Heart left ventricle (tissue), 16 donors: Measurements from ENCODE around the gene RBM14. TPM values are rescaled to one million over a fixed set of nuclear protein-coding genes. Genes with fewer than 3 reads are reported as not detected.

Source experiments
- ATAC-seq, 4 donors: fragments of 200-7000 bp; cut with Tn5 transposase; one replicate each; pipeline ENCODE4 v1.9.1; 2020 to 2022; ENCODE audit warnings: moderate library complexity in 4 of 4, mild to moderate bottlenecking in 3 of 4, moderate number of reproducible peaks in 1 of 4
- DNase-seq, 5 donors: peaks; one replicate each; pipeline ENCODE4 v3.0.0-alpha.2; 2020
- H3K27ac ChIP-seq, 12 donors: fragments of 200-600 bp; sonication (generic) in 4 of 12; one replicate each; pipeline versions ENCODE4 v1.5.0 to v1.8.0; 2016 to 2022; ENCODE audit warnings: mild to moderate bottlenecking in 2 of 12
- H3K27me3 ChIP-seq, 9 donors: fragments of 200-600 bp; sonication (generic) in 2 of 9; one replicate each; pipeline versions ENCODE4 v1.5.1 to v1.8.0; 2016 to 2022; ENCODE audit warnings: mild to moderate bottlenecking in 3 of 9
- H3K36me3 ChIP-seq, 9 donors: fragments of 200-600 bp; sonication (generic) in 2 of 9; one replicate each; pipeline versions ENCODE4 v1.5.0 to v1.8.0; 2018 to 2022; ENCODE audit warnings: mild to moderate bottlenecking in 2 of 9
- H3K4me1 ChIP-seq, 12 donors: fragments of 200-600 bp; sonication (generic) in 4 of 12; one replicate each; pipeline versions ENCODE4 v1.5.0 to v1.8.0; 2016 to 2022; ENCODE audit warnings: mild to moderate bottlenecking in 3 of 12
- H3K4me3 ChIP-seq, 12 donors: fragments of 200-600 bp; sonication (generic) in 4 of 12; one replicate each; pipeline versions ENCODE4 v1.5.0 to v1.8.0; 2017 to 2022; ENCODE audit warnings: mild to moderate bottlenecking in 9 of 12, moderate library complexity in 4 of 12
- H3K9me3 ChIP-seq, 12 donors: fragments of 200-600 bp; sonication (generic) in 4 of 12; one replicate each; pipeline versions ENCODE4 v1.5.0 to v1.8.0; 2016 to 2022; ENCODE audit warnings: mild to moderate bottlenecking in 1 of 12
- CTCF ChIP-seq, 12 donors: fragments of 200-600 bp; sonication (generic) in 4 of 12; IDR thresholded peaks; one replicate each; pipeline versions ENCODE4 v1.5.0 to v1.8.0; 2018 to 2022; ENCODE audit warnings: antibody characterized with exemption in 12 of 12, mild to moderate bottlenecking in 5 of 12
- POLR2A ChIP-seq, 2 donors: fragments of 450-650 bp; IDR thresholded peaks; one replicate each; pipeline ENCODE4 v1.6.1; 2017; ENCODE audit warnings: antibody characterized with exemption in 2 of 2, mild to moderate bottlenecking in 2 of 2, moderate library complexity in 2 of 2
- whole genome bisulfite sequencing, 4 donors: extraction: QIAGEN DNeasy Blood & Tissue Kit in 2 of 4; methylation state at CpG; one replicate each; pipeline versions ENCODE4 v1.1.5 to v1.1.7; 2013 to 2018; 5-methylcytosine and 5-hydroxymethylcytosine counted together
- intact Hi-C, 10 donors: fragments of 100-400 bp; cut with DNase I; formaldehyde crosslinking; loops; one replicate each; pipeline versions ENCODE4 v1.11.1 to v1.14.2; 2022
- polyA plus RNA-seq, 2 donors: library from polyadenylated mRNA; stranded (reverse); fragments of 200-250 nt; gene quantifications; one replicate each; pipeline ENCODE4 v1.2.3, GENCODE V29; 2013
- total RNA-seq, 9 donors: library from RNA; depleted of rRNA in 2 of 9; stranded (reverse); fragments of >200 nt in 2 of 9; fragmentation: NEBNext Ultra II Directional in 3 of 9; extraction: Animal tissue kit (Norgen Biotek cat#: 25700) in 3 of 9; gene quantifications; one replicate each; pipeline versions ENCODE4 v1.1.0 to v1.2.4, GENCODE V29; 2016 to 2023
- donor health status: ischemic (EF 13 %, LVEDD 7.1; RV severe dilation, severe dysfunction).
- donor health status: healthy with polysubstance abuse.
- donor health status: DM: no; HTN: yes; CAD: no.
- donor health status: DM: no; HTN: no; CAD: no.
- donor health status: ischemic (EF 25% LVEDD 6.9; RV normal size, moderate dysfunction).
- donor health status: ischemic (EF 25% LVEDD 5.7; RV mildly dilated, moderate dysfunction).
- donor health status: healthy.
- donor health status: DM: yes; HTN: yes; CAD: no.
- donor health status: ischemic (EF 35%, LVEDD 5.7; RV mildly dilated, moderate dysfunction).
- donor health status: nonischemic (EF 11% LVEDD 7.7; RV severe dilation, severe dysfunction).
- donor health status: DM: yes; HTN: yes; CAD: no.
- donor health status: PGD.
- donor health status: ischemic (EF 29% LVEDD 5.4; RV normal size, mild dysfunction).
- donor health status: nonischemic (EF 23%, LVEDD 6.1; RV moderate dilation, normal function).

RBM14 gene
- total and polyA plus RNA-seq, 11 donors = 17.4 to 40.0 (median 30.6) TPM

- intact Hi-C loops = no loop called here
- no peak overlapping the region for H3K4me3 ChIP-seq
- H3K36me3 ChIP-seq = peaks cover 0 to 87% (median 72%) of the 10 kb centered on the region in 9 donors
- 85 to 89% (median 87%) methylated on average over 11 of the region's 11 CpGs for WGBS, 4 donors
- no peak for ATAC-seq
- peaks cover 0 to 11% (median 0%) of the 10 kb centered on the region in 12 donors for H3K4me1 ChIP-seq
- no peaks in the 10 kb centered on the region for H3K9me3 ChIP-seq
- no peaks in the 10 kb centered on the region for H3K27me3 ChIP-seq
- TF ChIP-seq CTCF (IDR thresholded peaks at IDR 0.05) (no peak), POLR2A (IDR thresholded peaks at IDR 0.05) (no peak)
- DNase-seq = no peak
- no peak overlapping the region for H3K27ac ChIP-seq
These were observed 48.9 kb downstream of the RBM14 start for GRCh38 chr11:66665369-66665768.

- WGBS, 4 donors = 58 to 70% (median 61%) methylated on average over 5 of the region's 5 CpGs
- H3K4me3 ChIP-seq = no peak overlapping the region
- peaks cover 0 to 51% (median 38%) of the 10 kb centered on the region in 9 donors for H3K36me3 ChIP-seq
- H3K27me3 ChIP-seq = no peaks in the 10 kb centered on the region
- H3K4me1 ChIP-seq = peaks cover 0 to 46% (median 21%) of the 10 kb centered on the region in 12 donors
- H3K27ac ChIP-seq = no peak overlapping the region
- H3K9me3 ChIP-seq = no peaks in the 10 kb centered on the region
- intact Hi-C loops = loop anchor here in 3 of 10 donors (10.0 kb wide), 2 partner anchors 46 to 266 kb away; no protein-coding TSS in a partner anchor
- DNase-seq (no peak), ATAC-seq (peak in 3 of 4 donors; percentile 28 to 44 (median 34))
- TF ChIP-seq CTCF (IDR thresholded peaks at IDR 0.05) (no peak), POLR2A (IDR thresholded peaks at IDR 0.05) (no peak)
These were observed 54.4 kb downstream of the RBM14 start for GRCh38 chr11:66670816-66671215.

GRCh38 chr11:66674964-66675602, 58.7 kb downstream of the RBM14 start:
- DNase-seq (no peak), ATAC-seq (no peak)
- TF ChIP-seq CTCF (IDR thresholded peaks at IDR 0.05) (no peak), POLR2A (IDR thresholded peaks at IDR 0.05) (no peak)
- intact Hi-C loops = loop anchor here (5.0 to 10.0 kb wide), 7 partner anchors 38 to 363 kb away; partner anchors contain the start of genes CCDC87 (in 4 of the 10), CCS (in 4 of the 10) and RBM4 (in 1 of the 10)
- Histone ChIP-seq H3K27me3 (no peaks in the 10 kb centered on the region), H3K4me1 (peaks cover 0 to 55% (median 34%) of the 10 kb centered on the region in 12 donors), H3K36me3 (peaks cover 0 to 17% (median 4%) of the 10 kb centered on the region in 9 donors), H3K4me3 (peak overlapping the region in 2 of 12 donors; percentile 13 to 83), H3K27ac (no peak overlapping the region), H3K9me3 (no peaks in the 10 kb centered on the region)
- 74 to 76% (median 75%) methylated on average over 2 of the region's 2 CpGs for WGBS, 4 donors

- Histone ChIP-seq H3K4me1 (peaks cover 0 to 49% (median 26%) of the 10 kb centered on the region in 12 donors), H3K27ac (no peak overlapping the region), H3K9me3 (no peaks in the 10 kb centered on the region), H3K36me3 (peaks cover 0 to 13% (median 0%) of the 10 kb centered on the region in 9 donors), H3K27me3 (no peaks in the 10 kb centered on the region), H3K4me3 (peak overlapping the region in 10 of 12 donors; percentile 63 to 83 (median 73))
- TF ChIP-seq CTCF (IDR thresholded peaks at IDR 0.05) = no peak
- TF ChIP-seq POLR2A (IDR thresholded peaks at IDR 0.05) = no peak
- intact Hi-C loops = loop anchor here (2.0 to 10.0 kb wide), 8 partner anchors 38 to 364 kb away; partner anchors contain the start of genes CCDC87 (in 4 of the 10), CCS (in 4 of the 10) and RBM4 (in 2 of the 10)
- ATAC-seq (no peak), DNase-seq (no peak)
- 69 to 80% (median 75%) methylated on average over 16 of the region's 16 CpGs for WGBS, 4 donors
These were observed 60.0 kb downstream of the RBM14 start for GRCh38 chr11:66676282-66676919.
